Rectal smooth muscle tissue (tissue), 1 donor: ENCODE measurements around the gene ARID5B.
A peak's percentile ranks its signal among the peaks of the same experiment; 100 is the strongest.

Experiments used
- H3K27ac ChIP-seq: one replicate; pipeline ENCODE4 v1.7.0; 2013; ENCODE audit warnings: low read depth, low read length, inconsistent platforms
- H3K27me3 ChIP-seq: one replicate; pipeline ENCODE4 v1.7.0; 2013; ENCODE audit warnings: low read length; ENCODE audit not compliant: control insufficient read depth, insufficient read depth
- H3K36me3 ChIP-seq: one replicate; pipeline ENCODE4 v1.7.0; 2013; ENCODE audit warnings: low read length; ENCODE audit not compliant: control insufficient read depth, insufficient read depth
- H3K4me1 ChIP-seq: one replicate; pipeline ENCODE4 v1.7.0; 2013; ENCODE audit warnings: low read length; ENCODE audit not compliant: control insufficient read depth, insufficient read depth
- H3K4me3 ChIP-seq: one replicate; pipeline ENCODE4 v1.7.0; 2013; ENCODE audit warnings: low read length
- H3K9ac ChIP-seq: one replicate; pipeline ENCODE4 v1.7.0; 2013; ENCODE audit warnings: low read length

Gene ARID5B

GRCh38 chr10:62036186-62037081, 134.9 kb downstream of the ARID5B start:
- Histone ChIP-seq H3K27me3 (no peaks in the 10 kb centered on the region), H3K4me1 (peaks cover 33% of the 10 kb centered on the region), H3K36me3 (no peaks in the 10 kb centered on the region), H3K9ac (no peak overlapping the region), H3K27ac (peak overlapping the region; percentile 87), H3K4me3 (no peak overlapping the region)

DNA sequence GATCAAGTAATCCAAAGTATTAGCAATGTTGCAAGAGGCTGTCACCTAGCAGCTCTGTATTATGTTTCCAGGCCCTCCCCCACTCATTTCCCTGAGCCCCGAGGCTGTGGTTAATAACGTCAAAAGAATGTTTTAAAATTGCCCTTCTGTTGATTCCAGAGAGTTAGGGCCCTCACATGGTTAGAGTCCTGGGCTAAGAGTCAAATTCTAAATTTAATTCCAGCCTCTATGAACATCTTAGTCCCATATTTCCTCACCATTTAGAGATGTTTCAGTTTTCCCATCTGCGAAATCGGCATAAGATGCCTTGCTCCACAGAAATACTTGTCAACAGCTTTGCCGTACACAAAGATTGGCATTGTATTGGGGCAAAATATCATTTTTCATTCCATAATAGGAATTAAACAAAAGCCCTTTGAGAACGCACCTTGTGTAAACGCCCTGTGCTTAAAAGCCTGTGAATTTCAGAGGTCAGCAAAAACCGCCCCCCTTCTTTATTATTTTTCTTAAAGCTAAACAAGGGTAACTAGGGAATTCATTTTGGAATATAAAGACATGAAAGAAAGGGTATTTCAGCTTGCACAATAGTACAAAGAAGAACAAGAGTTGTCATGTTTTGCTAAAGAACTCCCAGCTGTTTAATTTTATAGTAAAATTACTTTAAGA, 135.8 kb downstream of the ARID5B start:
- Histone ChIP-seq H3K9ac (no peak overlapping the region), H3K36me3 (no peaks in the 10 kb centered on the region), H3K4me1 (peaks cover 33% of the 10 kb centered on the region), H3K27me3 (no peaks in the 10 kb centered on the region), H3K4me3 (no peak overlapping the region), H3K27ac (peak overlapping the region; percentile 87)

DNA sequence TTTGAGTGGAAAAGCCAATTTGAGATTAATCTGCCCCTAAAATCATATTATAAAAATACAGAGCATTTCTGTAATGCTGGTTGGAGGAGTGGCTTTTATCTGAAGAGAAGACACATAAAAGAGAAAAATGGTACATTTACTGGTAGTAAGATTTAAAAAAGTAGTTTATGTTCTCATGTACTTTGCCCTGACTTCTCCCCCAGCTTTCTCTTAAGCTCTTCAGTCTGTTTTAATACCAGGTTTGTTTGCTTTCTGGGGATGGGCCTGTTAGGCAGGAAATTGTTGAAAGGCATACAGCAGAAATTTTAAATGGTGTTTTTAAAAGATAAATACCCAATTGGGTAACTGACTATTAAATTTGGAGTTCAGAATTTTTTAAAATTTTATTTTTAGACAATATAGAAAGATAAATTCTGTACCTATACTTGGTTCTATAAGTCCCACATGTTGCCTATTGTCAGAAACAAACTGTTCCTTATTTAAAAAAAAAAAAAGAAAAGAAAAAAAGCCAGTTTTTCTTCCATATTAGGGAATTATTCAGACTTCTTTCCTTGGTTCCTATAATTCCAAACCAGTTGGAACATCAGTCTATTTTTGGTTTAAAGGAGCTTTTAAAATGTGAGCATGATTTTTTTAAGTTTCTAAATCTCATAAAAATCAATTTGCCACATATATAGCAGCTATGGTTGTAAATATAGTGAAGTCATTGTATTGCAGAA, 136.6 kb downstream of the ARID5B start:
- H3K4me1 ChIP-seq, result peaks cover 33% of the 10 kb centered on the region
- H3K27ac ChIP-seq, result peak overlapping the region; percentile 87
- no peaks in the 10 kb centered on the region for H3K27me3 ChIP-seq
- H3K4me3 ChIP-seq, result peak overlapping the region; percentile 58
- H3K9ac ChIP-seq, result no peak overlapping the region
- no peaks in the 10 kb centered on the region for H3K36me3 ChIP-seq

- Histone ChIP-seq H3K4me1 (peaks cover 33% of the 10 kb centered on the region), H3K27me3 (no peaks in the 10 kb centered on the region), H3K9ac (no peak overlapping the region), H3K4me3 (peak overlapping the region; percentile 58), H3K36me3 (no peaks in the 10 kb centered on the region), H3K27ac (peak overlapping the region; percentile 78)
These were observed 137.2 kb downstream of the ARID5B start for GRCh38 chr10:62038609-62039190.

GRCh38 chr10:62039954-62040353, 138.5 kb downstream of the ARID5B start:
- H3K27me3 ChIP-seq, result no peaks in the 10 kb centered on the region
- no peak overlapping the region for H3K9ac ChIP-seq
- H3K36me3 ChIP-seq, result no peaks in the 10 kb centered on the region
- H3K4me3 ChIP-seq, result no peak overlapping the region
- H3K27ac ChIP-seq, result no peak overlapping the region
- H3K4me1 ChIP-seq, result peaks cover 29% of the 10 kb centered on the region

GRCh38 chr10:62040881-62041280, 139.4 kb downstream of the ARID5B start:
- Histone ChIP-seq H3K36me3 (no peaks in the 10 kb centered on the region), H3K4me1 (peaks cover 35% of the 10 kb centered on the region), H3K4me3 (no peak overlapping the region), H3K9ac (no peak overlapping the region), H3K27ac (no peak overlapping the region), H3K27me3 (no peaks in the 10 kb centered on the region)

DNA sequence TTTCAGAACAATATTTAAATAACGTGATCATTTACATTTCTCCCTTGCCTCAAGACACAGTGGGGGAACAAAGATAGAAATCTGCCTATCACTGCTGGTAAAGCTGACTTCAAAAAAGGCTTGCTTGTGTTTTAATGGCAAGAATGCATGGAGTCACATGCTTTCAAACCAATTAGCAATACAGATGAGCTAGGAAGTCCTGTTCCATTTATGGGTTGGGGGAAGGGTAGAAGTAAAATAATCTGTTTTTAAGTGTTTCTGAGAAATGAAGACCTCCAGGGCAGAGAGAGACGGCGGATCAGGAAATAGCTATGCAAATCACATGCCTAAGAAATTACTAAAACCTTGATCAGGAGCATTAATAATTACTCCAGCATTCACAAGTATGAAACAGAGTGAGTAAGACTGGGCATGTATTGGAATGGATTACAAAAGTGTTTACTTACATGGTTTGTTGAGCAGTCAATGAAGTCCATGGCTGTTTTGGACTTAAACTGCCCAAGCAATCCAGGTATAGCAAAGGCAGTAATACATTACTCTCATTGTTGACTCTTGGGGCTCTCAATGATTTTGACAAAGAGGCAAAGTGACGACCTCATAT, 142.0 kb downstream of the ARID5B start:
- Histone ChIP-seq H3K9ac (no peak overlapping the region), H3K4me3 (no peak overlapping the region), H3K36me3 (no peaks in the 10 kb centered on the region), H3K4me1 (peaks cover 37% of the 10 kb centered on the region), H3K27ac (no peak overlapping the region), H3K27me3 (no peaks in the 10 kb centered on the region)

DNA sequence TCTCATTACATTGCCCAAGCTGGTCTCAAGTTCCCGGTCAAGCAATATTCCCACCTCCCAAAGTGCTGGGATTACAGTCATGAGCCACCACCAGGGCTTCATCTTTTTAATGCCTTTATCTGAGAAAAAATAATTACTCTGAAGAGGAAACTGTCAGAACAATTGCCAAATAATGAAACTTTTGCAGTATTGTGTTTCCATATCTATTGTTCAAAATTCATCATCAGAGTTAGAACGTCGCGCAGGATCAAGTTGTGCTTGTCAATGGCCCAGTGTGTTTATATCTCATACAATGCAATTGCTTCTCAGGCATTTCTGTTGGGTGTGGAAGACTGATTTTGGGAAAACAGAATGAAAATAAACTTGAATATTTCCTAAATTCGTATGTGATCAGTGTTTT, 143.1 kb downstream of the ARID5B start:
- Histone ChIP-seq H3K9ac (no peak overlapping the region), H3K36me3 (no peaks in the 10 kb centered on the region), H3K4me3 (no peak overlapping the region), H3K27me3 (no peaks in the 10 kb centered on the region), H3K27ac (peak overlapping the region; percentile 93), H3K4me1 (peaks cover 34% of the 10 kb centered on the region)

- peak overlapping the region; percentile 93 for H3K27ac ChIP-seq
- H3K4me1 ChIP-seq, result peaks cover 34% of the 10 kb centered on the region
- H3K4me3 ChIP-seq, result peak overlapping the region; percentile 7
- H3K9ac ChIP-seq, result no peak overlapping the region
- no peaks in the 10 kb centered on the region for H3K36me3 ChIP-seq
- H3K27me3 ChIP-seq, result no peaks in the 10 kb centered on the region
These were observed 144.4 kb downstream of the ARID5B start for GRCh38 chr10:62045765-62046521.

GRCh38 chr10:62046522-62047227, 145.2 kb downstream of the ARID5B start:
- no peaks in the 10 kb centered on the region for H3K27me3 ChIP-seq
- no peak overlapping the region for H3K4me3 ChIP-seq
- peaks cover 38% of the 10 kb centered on the region for H3K4me1 ChIP-seq

More at GRCh38 chr10:62046522-62047227, 145.2 kb downstream of the ARID5B start:
- H3K9ac ChIP-seq, result no peak overlapping the region
- peak overlapping the region; percentile 93 for H3K27ac ChIP-seq
- H3K36me3 ChIP-seq, result no peaks in the 10 kb centered on the region
